Kidney (tissue), 14 donors: Measurements from ENCODE around the gene FMO1. TPM values are rescaled to one million over a fixed set of nuclear protein-coding genes. Genes with fewer than 3 reads are reported as not detected.
"Not testable (repeated sequence)": the region's sequence is repeated elsewhere in the genome, so short reads cannot be mapped to it uniquely, and the experiment has no call there.

ENCODE experiments used
- DNase-seq, 5 donors: peaks; one replicate each; pipeline ENCODE4 v3.0.0-alpha.2; 2013 to 2020
- FAIRE-seq: peaks from 2 replicates; lab custom pipeline; 2012; peaks lifted over from hg19 to GRCh38; lab: Jason Lieb, UNC
- H3K27ac ChIP-seq, 2 donors: one replicate each; pipeline ENCODE4 v1.7.0; 2013; ENCODE audit warnings: low read depth in 2 of 2, low read length in 2 of 2, inconsistent platforms in 1 of 2
- H3K27me3 ChIP-seq: one replicate; pipeline ENCODE4 v1.7.1; 2013; ENCODE audit warnings: low read length, inconsistent platforms; ENCODE audit not compliant: control insufficient read depth, insufficient read depth
- H3K36me3 ChIP-seq, 3 donors: one replicate each; pipeline versions ENCODE4 v1.7.0 to v1.7.1; 2013; ENCODE audit warnings: low read length in 3 of 3, control low read depth in 1 of 3, inconsistent platforms in 1 of 3; ENCODE audit not compliant: insufficient read depth in 3 of 3, control insufficient read depth in 2 of 3
- H3K4me1 ChIP-seq, 3 donors: one replicate each; pipeline versions ENCODE4 v1.7.0 to v1.7.1; 2013; ENCODE audit warnings: low read length in 3 of 3, inconsistent platforms in 1 of 3, low read depth in 1 of 3; ENCODE audit not compliant: control insufficient read depth in 2 of 3, insufficient read depth in 2 of 3
- H3K4me3 ChIP-seq, 3 donors: one replicate each; pipeline versions ENCODE4 v1.7.0 to v1.8.1; 2013; ENCODE audit warnings: low read length in 3 of 3, control low read depth in 1 of 3, inconsistent platforms in 1 of 3
- H3K9ac ChIP-seq, 3 donors: one replicate each; pipeline versions ENCODE4 v1.7.0 to v1.7.1; 2013; ENCODE audit warnings: low read length in 3 of 3, control low read depth in 1 of 3, inconsistent platforms in 1 of 3
- H3K9me3 ChIP-seq, 3 donors: one replicate each; pipeline versions ENCODE4 v1.7.0 to v1.7.1; 2013; ENCODE audit warnings: low read length in 3 of 3, control low read depth in 1 of 3, inconsistent platforms in 1 of 3; ENCODE audit not compliant: control insufficient read depth in 2 of 3, insufficient read depth in 1 of 3
- CTCF ChIP-seq: IDR thresholded peaks from 3 replicates; pipeline ENCODE4 v1.5.1; 2012; ENCODE audit warnings: mild to moderate bottlenecking, moderate library complexity, borderline replicate concordance; ENCODE audit not compliant: insufficient read depth; ENCODE audit errors: extremely low read depth
- intact Hi-C: fragments of 100-400 bp; cut with DNase I; formaldehyde crosslinking; loops from one replicate; pipeline ENCODE4 v1.11.1; 2022
- polyA plus RNA-seq: library from polyadenylated mRNA; stranded (reverse); fragments of 350-450 nt; fragmentation: Illumina TruSeq; extraction: RNeasy Lipid Tissue Mini Kit (QIAGEN cat#74804); gene quantifications from one replicate; pipeline ENCODE4 v1.2.3, GENCODE V29; 2014; ENCODE audit warnings: low read depth, low replicate concordance; ENCODE audit not compliant: insufficient read depth
- total RNA-seq: library from RNA; stranded (reverse); fragmentation: NEBNext Ultra II Directional; extraction: Animal tissue kit (Norgen Biotek cat#: 25700); gene quantifications from one replicate; pipeline ENCODE4 v1.2.1, GENCODE V29; 2021
- donor health status: control.
- donor health status: control.
- donor health status: control.
- donor health status: control.
- donor health status: control.
- donor health status: DM: yes; HTN: yes; CAD: no.
- donor health status: Normal renal cell carcinoma (clear cell type).

The FMO1 gene
- total and polyA plus RNA-seq, 2 donors from 2014 or later, result 16.5 to 116 TPM

- Histone ChIP-seq H3K36me3 (no peaks in the 10 kb centered on the region), H3K4me1 (peaks cover 0 to 2% (median 0%) of the 10 kb centered on the region in 3 donors), H3K27me3 (no peaks in the 10 kb centered on the region), H3K27ac (no peak overlapping the region), H3K4me3 (no peak overlapping the region), H3K9ac (no peak overlapping the region), H3K9me3 (no peaks in the 10 kb centered on the region)
- DNase-seq, result peak in 3 of 5 donors; percentile 18 to 82 (median 63)
- intact Hi-C loops, result no loop called here
- TF ChIP-seq CTCF, result no peak
- no peak for FAIRE-seq
Measured at GRCh38 chr1:171222936-171223335, 25.4 kb upstream of the FMO1 start.

- H3K9ac ChIP-seq, FAIRE-seq, intact Hi-C loops, H3K9me3 ChIP-seq, H3K27me3 ChIP-seq, H3K36me3 ChIP-seq, H3K4me3 ChIP-seq, DNase-seq, H3K4me1 ChIP-seq, H3K27ac ChIP-seq: not testable (repeated sequence)
Measured at GRCh38 chr1:171224257-171224656, 24.0 kb upstream of the FMO1 start.

GRCh38 chr1:171226747-171227370 is 21.4 kb upstream of the FMO1 start:
- Histone ChIP-seq H3K4me1 (peaks cover 0 to 5% (median 0%) of the 10 kb centered on the region in 3 donors), H3K4me3 (no peak overlapping the region), H3K27me3 (no peaks in the 10 kb centered on the region), H3K9me3 (no peaks in the 10 kb centered on the region), H3K9ac (no peak overlapping the region), H3K36me3 (no peaks in the 10 kb centered on the region), H3K27ac (no peak overlapping the region)
- peak; percentile 71 for FAIRE-seq
- DNase-seq, result peak in 4 of 5 donors; percentile 47 to 90 (median 62)
- intact Hi-C loops, result no loop called here
- TF ChIP-seq CTCF, result peak; percentile 94

GRCh38 chr1:171231326-171231725 is 17.0 kb upstream of the FMO1 start:
- H3K27ac ChIP-seq, result no peak overlapping the region
- no peak overlapping the region for H3K9ac ChIP-seq
- peaks cover 0 to 5% (median 0%) of the 10 kb centered on the region in 3 donors for H3K4me1 ChIP-seq
- DNase-seq (no peak), FAIRE-seq (no peak)
- no peaks in the 10 kb centered on the region for H3K27me3 ChIP-seq
- H3K4me3 ChIP-seq, result no peak overlapping the region
- TF ChIP-seq CTCF, result no peak
- no peaks in the 10 kb centered on the region for H3K36me3 ChIP-seq
- intact Hi-C loops, result no loop called here
- H3K9me3 ChIP-seq, result no peaks in the 10 kb centered on the region
